CD4-positive, alpha-beta memory T cell (primary cell): Measurements from ENCODE around the gene MCTP2. TPM values are rescaled to one million over a fixed set of nuclear protein-coding genes. Genes with fewer than 3 reads are reported as not detected.
A peak's percentile ranks its signal among the peaks of the same experiment; 100 is the strongest.

Experiments
- CTCF ChIA-PET: fragments of 350-600 bp; sonication (Branson Sonifier 250); formaldehyde crosslinking; loops from one replicate; lab custom pipeline; 2021; ENCODE audit warnings: inconsistent platforms; ENCODE audit not compliant: partially characterized antibody; lab: Charles Lee
- POLR2A ChIA-PET: fragments of 350-600 bp; sonication (Branson Sonifier 250); formaldehyde crosslinking; loops from one replicate; lab custom pipeline; 2021; ENCODE audit not compliant: partially characterized antibody; lab: Charles Lee
- DNase-seq, 5 donors: peaks; one replicate each; pipeline versions ENCODE4 v3.0.0 to v3.0.0-alpha.2; 2020 to 2022; ENCODE audit warnings: mixed read lengths in 1 of 5
- H3K27ac ChIP-seq: one replicate; pipeline ENCODE4 v1.7.0; 2013; ENCODE audit warnings: low read depth, low read length
- H3K27me3 ChIP-seq: 2 replicates; pipeline ENCODE4 v1.7.0; 2013; ENCODE audit warnings: mild to moderate bottlenecking, low read length, moderate library complexity; ENCODE audit not compliant: insufficient read depth
- H3K36me3 ChIP-seq: 2 replicates; pipeline ENCODE4 v1.7.0; 2013; ENCODE audit warnings: mild to moderate bottlenecking, low read length, moderate library complexity; ENCODE audit not compliant: insufficient read depth
- H3K4me1 ChIP-seq: 2 replicates; pipeline ENCODE4 v1.7.0; 2013; ENCODE audit warnings: mild to moderate bottlenecking, low read length, moderate library complexity; ENCODE audit not compliant: insufficient read depth
- H3K4me3 ChIP-seq, 2 donors: one replicate each; pipeline ENCODE4 v1.7.0; 2013; ENCODE audit warnings: low read length in 2 of 2, mild to moderate bottlenecking in 1 of 2
- H3K9me3 ChIP-seq, 2 donors: one replicate each; pipeline ENCODE4 v1.7.0; 2013; ENCODE audit warnings: low read length in 2 of 2, control low read depth in 1 of 2; ENCODE audit not compliant: control insufficient read depth in 1 of 2
- H3K27ac Mint-ChIP-seq, 7 donors: one replicate each; pipeline ENCODE4 v1.8.0; 2020 to 2021; ENCODE audit warnings: mixed read lengths in 7 of 7, mild to moderate bottlenecking in 6 of 7, inconsistent platforms in 3 of 7, moderate library complexity in 3 of 7
- H3K27me3 Mint-ChIP-seq, 2 donors: one replicate each; pipeline ENCODE4 v1.8.0; 2020 to 2021; ENCODE audit warnings: mixed read lengths in 2 of 2
- H3K36me3 Mint-ChIP-seq, 2 donors: one replicate each; pipeline ENCODE4 v1.8.0; 2020 to 2021; ENCODE audit warnings: mixed read lengths in 2 of 2, inconsistent platforms in 1 of 2, mild to moderate bottlenecking in 1 of 2
- H3K4me1 Mint-ChIP-seq, 4 donors: one replicate each; pipeline ENCODE4 v1.8.0; 2020 to 2021; ENCODE audit warnings: mixed read lengths in 4 of 4, mild to moderate bottlenecking in 1 of 4
- H3K4me3 Mint-ChIP-seq, 8 donors: one replicate each; pipeline ENCODE4 v1.8.0; 2020 to 2021; ENCODE audit warnings: mixed read lengths in 8 of 8, mild to moderate bottlenecking in 7 of 8, moderate library complexity in 6 of 8, inconsistent platforms in 3 of 8
- H3K9me3 Mint-ChIP-seq, 8 donors: one replicate each; pipeline ENCODE4 v1.8.0; 2020 to 2021; ENCODE audit warnings: mixed read lengths in 8 of 8, mild to moderate bottlenecking in 5 of 8, inconsistent platforms in 3 of 8, moderate library complexity in 1 of 8
- intact Hi-C: fragments of 100-400 bp; cut with micrococcal nuclease; formaldehyde crosslinking; loops from one replicate; pipeline ENCODE4 v1.15.1; 2023
- polyA plus RNA-seq, 2 donors: library from polyadenylated mRNA; unstranded; fragments of 300-500 nt; fragmentation: Illumina TruSeq; gene quantifications; one replicate each; pipeline ENCODE4 v1.2.3, GENCODE V29; 2021
- total RNA-seq, 2 experiments: library from RNA; stranded (reverse); gene quantifications; one replicate each; pipeline ENCODE4 v1.2.3, GENCODE V29; 2021

Gene MCTP2
- total and polyA plus RNA-seq, 4 experiments from 2014 or later = 2.0 to 19.6 (median 11.8) TPM

DNA sequence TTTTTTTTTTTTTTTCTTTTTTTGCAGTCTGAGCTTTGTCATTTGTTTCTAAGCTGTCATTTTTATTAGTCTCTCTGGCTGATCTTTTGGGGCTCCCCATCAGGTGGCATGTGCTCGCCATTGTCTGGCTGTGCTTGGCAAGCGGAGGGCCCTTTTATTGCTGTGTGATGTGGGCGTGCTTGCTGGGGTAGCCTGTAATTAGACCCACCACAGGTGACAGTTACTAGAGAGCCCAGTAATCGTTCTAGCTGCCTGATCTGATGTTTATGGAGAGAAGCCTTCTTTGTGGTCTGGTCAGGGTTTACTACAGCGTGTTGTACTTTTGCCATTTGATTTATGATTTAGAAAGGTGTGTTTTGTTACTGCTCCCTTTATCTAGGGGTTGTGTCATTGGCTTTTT lies 179.9 kb downstream of the MCTP2 start:
- Mint-ChIP-seq H3K27me3 (no peaks in the 10 kb centered on the region), H3K9me3 (peaks cover 0 to 1% (median 0%) of the 10 kb centered on the region in 8 donors), H3K4me1 (no peaks in the 10 kb centered on the region), H3K36me3 (peaks cover 25 to 33% of the 10 kb centered on the region in 2 donors), H3K27ac (no peak overlapping the region), H3K4me3 (no peak overlapping the region)
- POLR2A ChIA-PET = no interaction called here
- Histone ChIP-seq H3K4me1 (no peaks in the 10 kb centered on the region), H3K27ac (no peak overlapping the region), H3K27me3 (no peaks in the 10 kb centered on the region), H3K36me3 (no peaks in the 10 kb centered on the region), H3K4me3 (no peak overlapping the region), H3K9me3 (no peaks in the 10 kb centered on the region)
- intact Hi-C loops = no loop called here
- CTCF ChIA-PET = no interaction called here
- no peak for DNase-seq

GRCh38 chr15:94411846-94412245 lies 180.5 kb downstream of the MCTP2 start:
- intact Hi-C loops = no loop called here
- Histone ChIP-seq H3K9me3 (no peaks in the 10 kb centered on the region), H3K36me3 (no peaks in the 10 kb centered on the region), H3K4me1 (no peaks in the 10 kb centered on the region), H3K27me3 (no peaks in the 10 kb centered on the region), H3K27ac (no peak overlapping the region), H3K4me3 (no peak overlapping the region)
- no peak for DNase-seq
- no peaks in the 10 kb centered on the region for H3K27me3 Mint-ChIP-seq
- H3K9me3 Mint-ChIP-seq = peaks cover 0 to 1% (median 0%) of the 10 kb centered on the region in 8 donors
- H3K4me3 Mint-ChIP-seq = no peak overlapping the region
- ChIA-PET CTCF (no interaction called here), POLR2A (no interaction called here)
- no peaks in the 10 kb centered on the region for H3K4me1 Mint-ChIP-seq
- H3K27ac Mint-ChIP-seq = no peak overlapping the region
- H3K36me3 Mint-ChIP-seq = peaks cover 30 to 34% of the 10 kb centered on the region in 2 donors

DNA sequence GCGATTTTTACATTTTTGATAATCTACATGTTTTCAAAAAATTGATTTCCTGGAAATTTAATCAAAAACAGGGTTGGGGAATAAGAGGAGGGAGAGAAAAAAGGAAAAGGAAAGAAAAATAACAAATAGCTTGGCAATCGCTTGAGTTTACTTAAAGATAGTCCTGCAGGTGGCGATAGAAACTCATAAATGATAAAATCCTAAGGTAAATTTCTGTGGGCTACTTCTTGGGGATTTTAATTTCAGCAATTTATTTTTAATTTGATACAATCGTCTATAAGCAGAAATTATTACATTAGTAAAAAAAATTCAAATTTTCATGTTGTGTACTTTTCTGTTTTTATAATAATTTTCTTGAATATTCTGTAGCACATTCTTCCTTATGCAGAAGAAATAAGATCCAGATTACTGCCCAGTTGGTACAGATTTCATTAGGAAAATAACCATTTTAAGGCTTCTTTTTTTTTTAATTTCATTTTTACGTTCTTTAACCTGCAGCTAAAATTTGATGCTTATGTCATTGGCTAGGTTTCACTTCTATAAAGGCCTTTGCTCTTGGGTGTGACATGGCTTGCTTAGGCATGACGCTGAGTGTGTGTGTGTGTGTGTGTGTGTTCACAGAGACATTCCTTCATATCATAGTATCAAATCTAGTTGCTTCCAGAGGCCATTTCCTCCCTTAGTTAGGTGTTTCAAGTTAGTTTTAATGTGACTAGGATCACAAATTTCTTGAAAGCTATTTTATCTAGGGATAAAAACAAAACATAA lies 181.8 kb downstream of the MCTP2 start:
- Histone ChIP-seq H3K27me3 (no peaks in the 10 kb centered on the region), H3K36me3 (no peaks in the 10 kb centered on the region), H3K9me3 (no peaks in the 10 kb centered on the region), H3K27ac (no peak overlapping the region), H3K4me3 (no peak overlapping the region), H3K4me1 (no peaks in the 10 kb centered on the region)
- CTCF ChIA-PET = no interaction called here
- no peaks in the 10 kb centered on the region for H3K27me3 Mint-ChIP-seq
- POLR2A ChIA-PET = no interaction called here
- H3K27ac Mint-ChIP-seq = peak overlapping the region in 1 of 7 donors; percentile 70
- intact Hi-C loops = no loop called here
- no peak overlapping the region for H3K4me3 Mint-ChIP-seq
- DNase-seq = no peak
- H3K9me3 Mint-ChIP-seq = peaks cover 0 to 1% (median 0%) of the 10 kb centered on the region in 8 donors
- no peaks in the 10 kb centered on the region for H3K4me1 Mint-ChIP-seq
- peaks cover 31 to 35% of the 10 kb centered on the region in 2 donors for H3K36me3 Mint-ChIP-seq

- DNase-seq = no peak
- H3K4me1 ChIP-seq = no peaks in the 10 kb centered on the region
These were observed 183.6 kb downstream of the MCTP2 start for GRCh38 chr15:94414916-94415315.

DNA sequence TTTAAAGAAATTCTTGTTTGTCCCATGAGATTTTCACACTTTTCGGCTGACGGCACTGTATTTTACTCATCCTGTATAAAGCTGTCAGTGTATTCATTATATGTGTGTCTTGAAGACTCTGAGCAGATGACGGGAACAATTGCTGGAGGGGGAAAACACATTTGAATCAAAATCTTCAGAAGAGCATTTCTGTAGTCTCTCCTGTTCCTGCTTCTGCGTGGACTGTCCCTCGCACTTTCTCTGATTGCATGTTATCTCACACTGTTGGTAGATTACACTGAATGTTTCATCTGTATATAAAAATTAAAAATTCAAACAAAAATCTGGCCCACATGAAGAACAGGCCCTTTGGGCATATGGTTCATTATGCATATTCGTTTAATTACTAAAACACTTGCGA lies 184.9 kb downstream of the MCTP2 start:
- CTCF ChIA-PET = no interaction called here

More at GRCh38 chr15:94414916-94415315, 183.6 kb downstream of the MCTP2 start:
- H3K27ac ChIP-seq = no peak overlapping the region
- Mint-ChIP-seq H3K4me1 (no peaks in the 10 kb centered on the region), H3K27me3 (no peaks in the 10 kb centered on the region), H3K36me3 (peaks cover 30 to 32% of the 10 kb centered on the region in 2 donors), H3K27ac (no peak overlapping the region), H3K9me3 (peaks cover 0 to 1% (median 0%) of the 10 kb centered on the region in 8 donors), H3K4me3 (no peak overlapping the region)
- no peaks in the 10 kb centered on the region for H3K27me3 ChIP-seq
- POLR2A ChIA-PET = no interaction called here
- H3K36me3 ChIP-seq = no peaks in the 10 kb centered on the region
- CTCF ChIA-PET = no interaction called here
- H3K4me3 ChIP-seq = no peak overlapping the region
- intact Hi-C loops = no loop called here
- no peaks in the 10 kb centered on the region for H3K9me3 ChIP-seq

DNA sequence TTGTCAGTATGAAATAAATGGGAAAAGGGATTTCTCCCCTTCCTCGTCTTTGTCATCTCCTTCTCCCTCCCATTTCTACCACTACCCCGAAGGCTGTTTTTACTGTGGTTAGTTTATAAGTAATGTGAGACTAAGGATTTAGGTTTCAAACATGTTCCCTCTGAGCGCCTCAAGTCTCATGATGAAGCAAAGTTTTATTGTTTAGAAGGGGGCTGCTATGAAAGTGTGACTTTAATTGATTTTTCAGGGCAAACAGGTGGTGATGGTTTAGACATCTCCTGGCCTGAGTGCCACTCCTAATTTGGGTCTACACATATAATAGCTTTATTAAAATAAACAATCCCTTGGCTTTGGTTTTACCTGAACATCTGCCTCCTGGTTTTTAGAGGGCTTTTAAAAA lies 185.5 kb downstream of the MCTP2 start:
- Mint-ChIP-seq H3K36me3 (peaks cover 28 to 34% of the 10 kb centered on the region in 2 donors), H3K27ac (no peak overlapping the region), H3K9me3 (peaks cover 0 to 2% (median 0%) of the 10 kb centered on the region in 8 donors), H3K27me3 (no peaks in the 10 kb centered on the region), H3K4me3 (no peak overlapping the region), H3K4me1 (no peaks in the 10 kb centered on the region)
- Histone ChIP-seq H3K27ac (no peak overlapping the region), H3K27me3 (no peaks in the 10 kb centered on the region), H3K4me1 (no peaks in the 10 kb centered on the region), H3K36me3 (no peaks in the 10 kb centered on the region), H3K4me3 (no peak overlapping the region), H3K9me3 (no peaks in the 10 kb centered on the region)
- intact Hi-C loops = no loop called here
- no peak for DNase-seq
- ChIA-PET POLR2A (no interaction called here), CTCF (no interaction called here)

More for the DNA sequence above, 184.9 kb downstream of the MCTP2 start:
- POLR2A ChIA-PET = no interaction called here
- Histone ChIP-seq H3K9me3 (no peaks in the 10 kb centered on the region), H3K36me3 (no peaks in the 10 kb centered on the region), H3K4me1 (no peaks in the 10 kb centered on the region), H3K27ac (no peak overlapping the region), H3K27me3 (no peaks in the 10 kb centered on the region), H3K4me3 (no peak overlapping the region)
- no peak for DNase-seq
- Mint-ChIP-seq H3K9me3 (peaks cover 0 to 2% (median 0%) of the 10 kb centered on the region in 8 donors), H3K4me3 (no peak overlapping the region), H3K27ac (no peak overlapping the region), H3K27me3 (no peaks in the 10 kb centered on the region), H3K4me1 (no peaks in the 10 kb centered on the region), H3K36me3 (peaks cover 27 to 36% of the 10 kb centered on the region in 2 donors)
- intact Hi-C loops = no loop called here

DNA sequence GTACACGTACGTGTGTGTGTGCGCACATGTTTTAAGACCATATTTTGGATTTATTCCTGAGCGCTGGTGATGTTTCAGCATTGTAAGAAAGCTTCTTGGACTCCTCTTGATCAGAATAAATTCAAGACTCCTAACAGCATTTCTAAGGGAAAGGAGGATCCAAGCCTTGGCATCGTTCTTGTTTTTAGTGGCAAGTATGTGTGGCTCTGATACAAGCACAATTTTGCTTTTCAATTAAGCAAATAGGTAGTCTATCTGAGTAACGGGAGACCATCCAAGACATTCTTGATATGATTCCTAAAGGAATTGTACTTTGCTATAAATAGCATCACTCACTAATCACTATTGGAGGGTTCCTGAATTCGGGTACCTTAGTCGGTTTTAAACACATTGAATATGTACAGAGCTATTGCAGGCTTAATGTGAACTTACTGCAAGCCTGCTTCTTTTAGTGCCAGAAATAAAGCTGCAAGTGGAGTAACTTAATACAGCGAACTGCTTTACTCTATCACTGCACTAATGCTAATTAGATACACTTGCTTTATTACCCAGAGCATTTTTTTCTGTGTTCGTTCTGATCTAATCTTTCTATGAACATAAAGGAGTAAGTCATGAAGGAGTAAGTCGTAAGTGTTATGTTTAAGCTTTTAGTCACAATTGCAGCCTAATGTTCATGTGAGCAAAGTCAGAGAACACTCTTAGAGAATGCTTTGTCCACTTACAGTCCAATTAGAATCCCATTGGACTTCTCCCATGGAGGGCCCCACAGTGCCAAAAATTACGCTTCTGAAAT lies 186.3 kb downstream of the MCTP2 start:
- Mint-ChIP-seq H3K4me1 (no peaks in the 10 kb centered on the region), H3K9me3 (peaks cover 0 to 2% (median 0%) of the 10 kb centered on the region in 8 donors), H3K4me3 (no peak overlapping the region), H3K27me3 (no peaks in the 10 kb centered on the region), H3K36me3 (peaks cover 26 to 36% of the 10 kb centered on the region in 2 donors), H3K27ac (no peak overlapping the region)
- H3K27ac ChIP-seq = no peak overlapping the region
- intact Hi-C loops = no loop called here
- DNase-seq = no peak
- H3K4me3 ChIP-seq = no peak overlapping the region
- no peaks in the 10 kb centered on the region for H3K36me3 ChIP-seq
- ChIA-PET CTCF (no interaction called here), POLR2A (no interaction called here)
- H3K9me3 ChIP-seq = no peaks in the 10 kb centered on the region
- no peaks in the 10 kb centered on the region for H3K4me1 ChIP-seq
- no peaks in the 10 kb centered on the region for H3K27me3 ChIP-seq
